ENCODE data around the gene SAE1.

DNA sequence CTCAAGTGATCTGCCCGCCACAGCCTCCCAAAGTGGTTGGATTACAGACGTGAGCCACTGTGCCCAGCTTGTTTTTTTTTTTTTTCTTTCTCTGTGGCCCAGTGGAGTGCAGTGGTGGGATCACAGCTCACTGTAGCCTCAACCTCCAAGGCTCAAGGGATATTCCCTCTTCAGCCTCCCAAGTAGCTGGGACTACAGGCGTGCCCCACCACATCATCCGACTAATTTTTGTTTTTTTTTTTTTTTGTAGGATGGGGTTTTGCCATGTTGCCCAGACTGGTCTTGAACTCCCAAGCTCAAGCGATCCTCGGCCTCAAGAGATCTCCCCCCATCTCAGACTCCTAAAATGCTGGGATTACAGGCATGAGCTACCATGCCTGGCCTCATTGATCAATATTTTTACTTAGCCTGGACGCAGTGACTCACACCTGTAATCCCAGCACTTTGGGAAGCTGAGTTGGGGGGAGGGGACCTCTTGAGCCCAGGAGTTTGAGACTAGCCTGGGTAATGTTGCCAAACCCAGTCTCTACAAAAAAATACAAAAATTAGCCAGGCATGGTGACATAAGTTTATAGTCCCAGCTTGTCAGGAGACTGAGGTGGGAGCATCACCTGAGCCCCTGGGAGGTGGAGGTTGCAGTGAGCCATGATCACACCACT is 1.7 kb downstream of the SAE1 start:
- TF ChIP-seq, protein P1, sequence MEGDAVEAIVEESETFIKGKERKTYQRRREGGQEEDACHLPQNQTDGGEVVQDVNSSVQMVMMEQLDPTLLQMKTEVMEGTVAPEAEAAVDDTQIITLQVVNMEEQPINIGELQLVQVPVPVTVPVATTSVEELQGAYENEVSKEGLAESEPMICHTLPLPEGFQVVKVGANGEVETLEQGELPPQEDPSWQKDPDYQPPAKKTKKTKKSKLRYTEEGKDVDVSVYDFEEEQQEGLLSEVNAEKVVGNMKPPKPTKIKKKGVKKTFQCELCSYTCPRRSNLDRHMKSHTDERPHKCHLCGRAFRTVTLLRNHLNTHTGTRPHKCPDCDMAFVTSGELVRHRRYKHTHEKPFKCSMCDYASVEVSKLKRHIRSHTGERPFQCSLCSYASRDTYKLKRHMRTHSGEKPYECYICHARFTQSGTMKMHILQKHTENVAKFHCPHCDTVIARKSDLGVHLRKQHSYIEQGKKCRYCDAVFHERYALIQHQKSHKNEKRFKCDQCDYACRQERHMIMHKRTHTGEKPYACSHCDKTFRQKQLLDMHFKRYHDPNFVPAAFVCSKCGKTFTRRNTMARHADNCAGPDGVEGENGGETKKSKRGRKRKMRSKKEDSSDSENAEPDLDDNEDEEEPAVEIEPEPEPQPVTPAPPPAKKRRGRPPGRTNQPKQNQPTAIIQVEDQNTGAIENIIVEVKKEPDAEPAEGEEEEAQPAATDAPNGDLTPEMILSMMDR (conservative IDR thresholded peaks at IDR 0.05) = no peak
- no peak for TF ChIP-seq ZFX (IDR thresholded peaks at IDR 0.05)
